Measurements from ENCODE around the gene ITGB1. TPM values are rescaled to one million over a fixed set of nuclear protein-coding genes. Genes with fewer than 3 reads are reported as not detected.

The ITGB1 gene
- polyA plus RNA-seq, 1 of the 3 experiments (the other 2 are of a cell fraction), result 666 TPM

GRCh38 chr10:32865170-32865569 lies 92.9 kb downstream of the ITGB1 start:
- TF ChIP-seq MXI1 (IDR thresholded peaks at IDR 0.05; ENCODE audit: low read depth, low read length), result no peak
- TF ChIP-seq RFX5 (IDR thresholded peaks at IDR 0.05; ENCODE audit: low read length), result no peak
- no peak for TF ChIP-seq GABPA (IDR thresholded peaks at IDR 0.05; ENCODE audit: low read depth)
- no peak for TF ChIP-seq RAD21 (IDR thresholded peaks at IDR 0.05; ENCODE audit: low read length)
- no peak for TF ChIP-seq IRF3 (IDR thresholded peaks at IDR 0.05; ENCODE audit: low read depth, low read length)
- no peak for TF ChIP-seq FOSL2 (IDR thresholded peaks at IDR 0.05; ENCODE audit: borderline replicate concordance, low read depth)
- TF ChIP-seq TCF12 (IDR thresholded peaks at IDR 0.05), result no peak
- no peak for TF ChIP-seq RXRA (IDR thresholded peaks at IDR 0.05; ENCODE audit: borderline replicate concordance, low read depth)
- TF ChIP-seq CHD2 (IDR thresholded peaks at IDR 0.05; ENCODE audit: low read length, partially characterized antibody), result no peak
- TF ChIP-seq EP300 (IDR thresholded peaks at IDR 0.05; ENCODE audit: borderline replicate concordance in 1 of 2, low read depth in 1 of 2, low read length in 1 of 2), result no peak
- no peak for TF ChIP-seq RCOR1 (IDR thresholded peaks at IDR 0.05; ENCODE audit: low read length)
- TF ChIP-seq SMC3 (IDR thresholded peaks at IDR 0.05; ENCODE audit: low read depth, low read length), result no peak
- TF ChIP-seq USF2 (IDR thresholded peaks at IDR 0.05; ENCODE audit: borderline replicate concordance, low read depth, low read length), result no peak
- no peak for TF ChIP-seq GATA2 (CRISPR knock-in tag; IDR thresholded peaks at IDR 0.05)
- TF ChIP-seq TAF1 (IDR thresholded peaks at IDR 0.05; ENCODE audit: borderline replicate concordance, low read depth, low read length), result no peak
- no peak for TF ChIP-seq POLR2AphosphoS5 (IDR thresholded peaks at IDR 0.05; ENCODE audit: low read depth, low read length)
- TF ChIP-seq MAX (IDR thresholded peaks at IDR 0.05; ENCODE audit: low read depth), result no peak
- TF ChIP-seq, protein P1, sequence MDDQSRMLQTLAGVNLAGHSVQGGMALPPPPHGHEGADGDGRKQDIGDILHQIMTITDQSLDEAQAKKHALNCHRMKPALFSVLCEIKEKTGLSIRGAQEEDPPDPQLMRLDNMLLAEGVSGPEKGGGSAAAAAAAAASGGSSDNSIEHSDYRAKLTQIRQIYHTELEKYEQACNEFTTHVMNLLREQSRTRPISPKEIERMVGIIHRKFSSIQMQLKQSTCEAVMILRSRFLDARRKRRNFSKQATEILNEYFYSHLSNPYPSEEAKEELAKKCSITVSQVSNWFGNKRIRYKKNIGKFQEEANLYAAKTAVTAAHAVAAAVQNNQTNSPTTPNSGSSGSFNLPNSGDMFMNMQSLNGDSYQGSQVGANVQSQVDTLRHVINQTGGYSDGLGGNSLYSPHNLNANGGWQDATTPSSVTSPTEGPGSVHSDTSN (IDR thresholded peaks at IDR 0.05), result no peak
- Histone ChIP-seq H3K9ac (no peak overlapping the region), H3K27ac (ENCODE audit: low read depth in 2 of 2, low read length in 1 of 2) (no peak overlapping the region), H3K27me3 (ENCODE audit: insufficient read depth) (no peaks in the 10 kb centered on the region), H3K36me3 (replicated peaks in 1 of 2; ENCODE audit: control insufficient read depth in 1 of 2, insufficient read depth in 2 of 2, low read length in 1 of 2) (no peaks in the 10 kb centered on the region), H4K20me1 (ENCODE audit: insufficient read depth) (no peaks in the 10 kb centered on the region), H3K4me1 (ENCODE audit: control insufficient read depth in 1 of 2, insufficient read depth in 2 of 2, low read depth in 1 of 2, low read length in 1 of 2) (no peaks in the 10 kb centered on the region), H3K79me2 (ENCODE audit: insufficient read depth) (no peaks in the 10 kb centered on the region), H3F3A (replicated peaks; ENCODE audit: insufficient read depth) (no peaks in the 10 kb centered on the region), H3K4me2 (no peak overlapping the region), H2AFZ (ENCODE audit: low read depth) (no peak overlapping the region), H3K9me3 (no peaks in the 10 kb centered on the region), H3K9me2 (no peaks in the 10 kb centered on the region), H3K4me3 (ENCODE audit: low read depth in 2 of 2, low read length in 1 of 2) (no peak overlapping the region)
- WGBS (ENCODE audit: low lambda C conversion rate), result 48% methylated on average over 1 of the region's 1 CpG
- POLR2A ChIA-PET, result no interaction called here
- CTCF ChIA-PET, result interaction anchor here (1.1 kb wide), 1 partner anchor 10 kb away, joined by 3 read pairs; no protein-coding TSS in a partner anchor
- DNase-seq, result no peak
